ENCODE data around the gene UBE2I. TPM values are rescaled to one million over a fixed set of nuclear protein-coding genes. Genes with fewer than 3 reads are reported as not detected.

UBE2I gene
- total RNA-seq, 1 donor from 2014 or later, result 86.6 TPM

DNA sequence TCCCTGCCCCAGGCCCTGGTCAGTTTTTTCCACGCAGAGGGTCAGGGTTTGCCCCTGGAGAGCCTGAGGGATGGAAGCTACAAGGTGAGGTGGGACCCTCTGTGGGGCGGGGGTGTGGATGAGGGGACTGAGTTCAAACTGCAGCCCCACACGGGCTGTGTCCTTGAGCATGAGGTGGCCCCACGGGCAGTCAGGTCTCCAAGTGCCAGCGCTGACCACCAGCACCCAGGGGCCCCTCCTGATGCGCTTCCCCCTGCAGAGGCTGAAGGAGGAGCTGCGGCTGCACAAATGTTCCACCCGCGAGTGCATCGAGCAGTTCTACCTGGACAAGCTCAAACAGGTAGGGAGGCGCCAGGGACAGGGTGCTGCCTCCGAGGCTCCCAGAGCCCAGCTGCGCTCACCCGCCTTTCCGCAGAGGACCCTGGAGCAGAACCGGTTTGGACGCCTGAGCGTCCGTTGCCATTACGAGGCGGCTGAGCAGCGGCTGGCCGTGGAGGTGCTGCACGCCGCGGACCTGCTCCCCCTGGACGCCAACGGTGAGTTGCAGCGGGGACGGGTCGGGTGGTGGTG is 37.9 kb downstream of the UBE2I start:
- intact Hi-C loops (cut with DNase I), result no loop called here
- DNase-seq (ENCODE audit: low spot score), result no peak

GRCh38 chr16:1347962-1348361 is 38.5 kb downstream of the UBE2I start:
- intact Hi-C loops (cut with DNase I), result no loop called here

GRCh38 chr16:1348441-1348840 is 39.0 kb downstream of the UBE2I start:
- no peak for DNase-seq (ENCODE audit: low spot score)
- intact Hi-C loops (cut with DNase I), result no loop called here

More at GRCh38 chr16:1347962-1348361, 38.5 kb downstream of the UBE2I start:
- DNase-seq (ENCODE audit: low spot score), result no peak

- DNase-seq (ENCODE audit: low spot score), result no peak
- intact Hi-C loops (cut with DNase I), result no loop called here
Observed at GRCh38 chr16:1348926-1349325, 39.5 kb downstream of the UBE2I start.

DNA sequence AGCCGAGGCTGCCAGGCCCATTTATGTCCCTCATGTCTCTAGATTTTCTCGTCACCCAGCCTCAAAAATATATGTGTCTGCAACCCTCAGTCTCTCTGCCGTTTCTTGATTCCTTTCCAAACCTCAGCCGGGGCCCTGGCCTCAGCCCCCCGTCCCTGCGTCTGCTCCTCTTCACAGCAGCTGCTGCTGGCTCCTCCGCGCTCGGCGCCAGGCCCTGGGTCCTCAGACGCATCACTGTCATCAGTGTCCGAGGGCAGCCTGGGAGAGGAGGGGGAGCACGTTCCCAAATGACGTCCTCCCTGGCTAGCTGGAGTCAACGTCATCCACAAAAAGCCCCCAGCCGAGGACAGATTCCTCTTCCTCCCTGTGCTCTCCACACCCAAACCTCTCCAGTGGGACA is 39.9 kb downstream of the UBE2I start:
- DNase-seq (ENCODE audit: low spot score), result no peak
- intact Hi-C loops (cut with DNase I), result no loop called here

DNA sequence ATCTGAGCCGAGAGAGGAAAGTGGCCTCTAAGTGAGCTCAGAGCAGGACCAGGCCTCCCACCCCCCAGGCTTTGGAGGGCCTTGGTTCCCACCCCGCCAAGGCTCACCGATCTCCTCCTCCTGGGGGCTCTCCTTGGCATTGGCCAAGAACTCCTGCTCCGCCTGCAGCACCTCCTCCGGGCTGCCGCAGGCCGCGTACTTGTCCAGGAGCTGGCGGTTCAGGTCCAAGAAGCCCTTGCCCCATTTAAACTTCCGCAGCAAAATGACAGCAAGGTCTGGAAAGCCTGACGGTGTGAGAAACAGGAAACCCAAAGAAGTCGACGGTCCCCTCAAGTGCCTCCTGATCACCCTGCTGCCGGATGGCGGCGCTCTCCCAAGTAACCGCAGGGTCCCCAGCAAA is 40.5 kb downstream of the UBE2I start:
- DNase-seq (ENCODE audit: low spot score), result no peak
- intact Hi-C loops (cut with DNase I), result loop anchor here (5.0 kb wide), 1 partner anchor 38 kb away; no protein-coding TSS in a partner anchor

- intact Hi-C loops (cut with DNase I), result loop anchor here (5.0 kb wide), 1 partner anchor 38 kb away; no protein-coding TSS in a partner anchor
Observed at GRCh38 chr16:1350691-1351090, 41.3 kb downstream of the UBE2I start.

GRCh38 chr16:1351215-1351581 is 41.8 kb downstream of the UBE2I start:
- intact Hi-C loops (cut with DNase I), result loop anchor here (5.0 kb wide), 1 partner anchor 39 kb away; no protein-coding TSS in a partner anchor

More at GRCh38 chr16:1350691-1351090, 41.3 kb downstream of the UBE2I start:
- DNase-seq (ENCODE audit: low spot score), result no peak

GRCh38 chr16:1351582-1352362 is 42.3 kb downstream of the UBE2I start, which contains the start of the genes GNPTG and TSR3:
TSS of gene GNPTG (plus strand) at chr16:1351931. CDS start at chr16:1351966, 35 bp downstream.
TSS of gene TSR3 (minus strand) at chr16:1351878. CDS start at chr16:1351804, 74 bp downstream.
- intact Hi-C loops (cut with DNase I), result loop anchor here (5.0 kb wide), 1 partner anchor 39 kb away; no protein-coding TSS in a partner anchor
- DNase-seq (ENCODE audit: low spot score), result peak; percentile 94

More at GRCh38 chr16:1351215-1351581, 41.8 kb downstream of the UBE2I start:
- DNase-seq (ENCODE audit: low spot score), result no peak

GRCh38 chr16:1354815-1355540 is 45.5 kb downstream of the UBE2I start:
- intact Hi-C loops (cut with DNase I), result loop anchor here (5.0 kb wide), 1 partner anchor 43 kb away; no protein-coding TSS in a partner anchor
- no peak for DNase-seq (ENCODE audit: low spot score)

DNA sequence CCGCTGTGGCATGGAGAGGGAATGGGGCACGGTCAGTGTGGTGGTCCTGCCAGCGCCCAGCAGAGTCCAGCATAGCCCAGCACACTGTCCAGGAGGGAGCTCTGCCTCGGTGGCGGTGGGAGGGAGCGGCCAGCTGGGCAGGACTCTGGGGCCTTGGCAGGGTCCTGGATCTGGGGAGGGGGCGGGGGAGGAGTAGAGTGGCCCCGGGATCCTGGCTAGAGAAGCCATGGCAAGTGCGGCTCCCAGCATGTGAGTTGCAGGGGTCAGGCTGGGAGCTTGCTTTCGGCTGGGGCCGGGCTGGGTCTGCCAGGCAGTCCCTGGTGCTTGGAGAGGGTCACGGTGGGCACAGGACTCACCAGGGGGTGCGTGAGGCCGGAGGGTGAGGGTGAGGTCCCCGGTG is 46.2 kb downstream of the UBE2I start:
- no peak for DNase-seq (ENCODE audit: low spot score)
- intact Hi-C loops (cut with DNase I), result no loop called here

GRCh38 chr16:1356061-1356900 is 46.8 kb downstream of the UBE2I start:
- intact Hi-C loops (cut with DNase I), result no loop called here
- DNase-seq (ENCODE audit: low spot score), result no peak

GRCh38 chr16:1357906-1358566 is 48.6 kb downstream of the UBE2I start:
- DNase-seq (ENCODE audit: low spot score), result no peak

GRCh38 chr16:1361685-1362360 is 52.4 kb downstream of the UBE2I start:
- intact Hi-C loops (cut with DNase I), result no loop called here
- no peak for DNase-seq (ENCODE audit: low spot score)

More at GRCh38 chr16:1357906-1358566, 48.6 kb downstream of the UBE2I start:
- intact Hi-C loops (cut with DNase I), result no loop called here

DNA sequence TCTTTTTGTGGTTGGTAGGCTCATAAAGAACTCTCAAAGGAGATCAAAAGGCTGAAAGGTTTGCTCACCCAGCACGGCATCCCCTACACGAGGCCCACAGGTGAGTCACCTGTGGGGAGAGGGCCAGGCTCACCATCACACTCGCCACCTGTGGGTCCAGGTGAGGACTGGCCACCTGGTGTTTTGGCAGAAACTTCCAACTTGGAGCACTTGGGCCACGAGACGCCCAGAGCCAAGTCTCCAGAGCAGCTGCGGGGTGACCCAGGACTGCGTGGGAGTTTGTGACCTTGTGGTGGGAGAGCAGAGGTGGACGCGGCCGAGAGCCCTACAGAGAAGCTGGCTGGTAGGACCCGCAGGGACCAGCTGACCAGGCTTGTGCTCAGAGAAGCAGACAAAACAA is 53.4 kb downstream of the UBE2I start:
- no peak for DNase-seq (ENCODE audit: low spot score)
- intact Hi-C loops (cut with DNase I), result no loop called here

DNA sequence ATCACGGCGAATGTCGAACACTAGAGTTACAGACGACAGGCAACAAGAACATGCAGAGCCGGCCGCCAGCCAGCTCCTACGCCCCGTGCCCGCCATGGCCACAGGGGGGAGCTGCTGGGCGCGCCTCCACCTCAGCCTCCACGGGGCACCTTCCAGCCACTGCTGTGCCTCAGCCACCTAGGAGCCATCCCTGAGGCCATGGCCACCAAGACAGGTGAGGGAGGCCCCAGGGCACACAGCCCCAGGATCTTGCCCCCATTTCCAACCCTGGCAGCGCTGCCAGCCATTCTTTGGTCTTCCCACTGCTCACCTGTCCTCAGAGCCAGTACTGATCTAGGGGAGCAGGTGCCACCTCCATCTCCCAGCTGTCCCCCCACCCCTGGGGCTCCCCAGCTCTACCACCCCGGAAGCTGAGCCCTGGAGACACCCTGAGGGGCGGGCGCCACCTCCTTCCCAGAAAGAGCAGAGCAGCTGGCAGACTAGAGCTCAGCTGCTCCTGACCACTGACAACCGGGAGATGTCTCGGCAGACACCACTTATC is 54.1 kb downstream of the UBE2I start:
- intact Hi-C loops (cut with DNase I), result no loop called here
- DNase-seq (ENCODE audit: low spot score), result peak; percentile 84

- no peak for DNase-seq (ENCODE audit: low spot score)
- intact Hi-C loops (cut with DNase I), result no loop called here
Observed at GRCh38 chr16:1364510-1364909, 55.1 kb downstream of the UBE2I start.

All from cardiac septum (tissue), 1 donor.